ENCODE data around the gene EIF2B2. TPM values are rescaled to one million over a fixed set of nuclear protein-coding genes. Genes with fewer than 3 reads are reported as not detected.
"Not testable (repeated sequence)": the region's sequence is repeated elsewhere in the genome, so short reads cannot be mapped to it uniquely, and the experiment has no call there.

EIF2B2 gene
- total RNA-seq, 1 donor from 2014 or later: 44.4 TPM

DNA sequence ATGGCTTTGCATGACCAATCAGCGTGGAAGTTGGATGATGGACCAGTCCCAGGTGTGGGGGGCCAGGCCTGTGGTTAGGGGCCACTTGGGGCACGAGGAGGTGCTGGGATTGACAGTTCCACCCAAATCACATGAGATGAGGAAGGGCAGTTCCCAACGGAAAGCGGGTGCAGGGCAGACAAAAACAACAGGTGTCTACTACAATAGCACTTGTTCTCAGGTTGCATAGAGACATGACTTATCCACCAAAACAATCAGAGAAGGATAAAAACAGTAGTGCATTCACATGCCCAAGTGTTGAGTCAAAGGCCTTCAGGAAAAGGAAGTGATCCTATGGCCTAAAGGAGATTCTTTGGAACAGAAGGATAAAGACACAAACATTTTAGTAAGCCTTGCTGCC is 14.6 kb upstream of the EIF2B2 start:
- no peak overlapping the region for H3K4me3 Mint-ChIP-seq (ENCODE audit: unreplicated experiment)

DNA sequence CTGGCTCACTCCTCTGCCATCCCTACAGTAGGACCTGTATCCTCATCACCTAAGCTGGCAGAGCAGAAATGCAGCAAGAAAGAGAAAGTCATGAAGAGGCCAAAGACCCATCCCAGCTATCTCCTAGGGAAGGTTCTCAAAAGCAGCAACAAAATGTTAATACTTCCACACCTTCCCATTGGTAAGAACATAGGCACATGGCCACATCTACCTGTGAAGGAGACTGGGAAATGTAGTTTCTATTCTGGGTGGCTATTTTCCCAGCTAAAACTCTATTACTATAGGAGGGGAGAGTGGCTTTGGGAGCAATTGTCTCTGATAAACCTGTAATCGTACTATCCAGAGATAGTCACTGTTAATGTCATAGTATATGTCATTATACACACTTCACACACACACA is 13.7 kb upstream of the EIF2B2 start:
- Mint-ChIP-seq H3K4me1 (ENCODE audit: unreplicated experiment) (peaks cover 45% of the 10 kb centered on the region), H3K9me3 (ENCODE audit: unreplicated experiment) (no peaks in the 10 kb centered on the region), H3K4me3 (ENCODE audit: unreplicated experiment) (no peak overlapping the region), H3K27me3 (ENCODE audit: unreplicated experiment) (no peaks in the 10 kb centered on the region), H3K36me3 (ENCODE audit: unreplicated experiment) (no peaks in the 10 kb centered on the region), H3K27ac (ENCODE audit: unreplicated experiment) (peak overlapping the region; percentile 34)
- DNase-seq (ENCODE audit: extremely low spot score, unreplicated experiment): no peak
- TF ChIP-seq, protein P1, sequence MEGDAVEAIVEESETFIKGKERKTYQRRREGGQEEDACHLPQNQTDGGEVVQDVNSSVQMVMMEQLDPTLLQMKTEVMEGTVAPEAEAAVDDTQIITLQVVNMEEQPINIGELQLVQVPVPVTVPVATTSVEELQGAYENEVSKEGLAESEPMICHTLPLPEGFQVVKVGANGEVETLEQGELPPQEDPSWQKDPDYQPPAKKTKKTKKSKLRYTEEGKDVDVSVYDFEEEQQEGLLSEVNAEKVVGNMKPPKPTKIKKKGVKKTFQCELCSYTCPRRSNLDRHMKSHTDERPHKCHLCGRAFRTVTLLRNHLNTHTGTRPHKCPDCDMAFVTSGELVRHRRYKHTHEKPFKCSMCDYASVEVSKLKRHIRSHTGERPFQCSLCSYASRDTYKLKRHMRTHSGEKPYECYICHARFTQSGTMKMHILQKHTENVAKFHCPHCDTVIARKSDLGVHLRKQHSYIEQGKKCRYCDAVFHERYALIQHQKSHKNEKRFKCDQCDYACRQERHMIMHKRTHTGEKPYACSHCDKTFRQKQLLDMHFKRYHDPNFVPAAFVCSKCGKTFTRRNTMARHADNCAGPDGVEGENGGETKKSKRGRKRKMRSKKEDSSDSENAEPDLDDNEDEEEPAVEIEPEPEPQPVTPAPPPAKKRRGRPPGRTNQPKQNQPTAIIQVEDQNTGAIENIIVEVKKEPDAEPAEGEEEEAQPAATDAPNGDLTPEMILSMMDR (IDR thresholded peaks at IDR 0.05): no peak

More for the DNA sequence above, 14.6 kb upstream of the EIF2B2 start:
- H3K27ac Mint-ChIP-seq (ENCODE audit: unreplicated experiment): peak overlapping the region; percentile 11
- TF ChIP-seq, protein P1 (IDR thresholded peaks at IDR 0.05): no peak
- peaks cover 50% of the 10 kb centered on the region for H3K4me1 Mint-ChIP-seq (ENCODE audit: unreplicated experiment)
- no peaks in the 10 kb centered on the region for H3K27me3 Mint-ChIP-seq (ENCODE audit: unreplicated experiment)
- H3K36me3 Mint-ChIP-seq (ENCODE audit: unreplicated experiment): no peaks in the 10 kb centered on the region
- DNase-seq (ENCODE audit: extremely low spot score, unreplicated experiment): no peak
- no peaks in the 10 kb centered on the region for H3K9me3 Mint-ChIP-seq (ENCODE audit: unreplicated experiment)

DNA sequence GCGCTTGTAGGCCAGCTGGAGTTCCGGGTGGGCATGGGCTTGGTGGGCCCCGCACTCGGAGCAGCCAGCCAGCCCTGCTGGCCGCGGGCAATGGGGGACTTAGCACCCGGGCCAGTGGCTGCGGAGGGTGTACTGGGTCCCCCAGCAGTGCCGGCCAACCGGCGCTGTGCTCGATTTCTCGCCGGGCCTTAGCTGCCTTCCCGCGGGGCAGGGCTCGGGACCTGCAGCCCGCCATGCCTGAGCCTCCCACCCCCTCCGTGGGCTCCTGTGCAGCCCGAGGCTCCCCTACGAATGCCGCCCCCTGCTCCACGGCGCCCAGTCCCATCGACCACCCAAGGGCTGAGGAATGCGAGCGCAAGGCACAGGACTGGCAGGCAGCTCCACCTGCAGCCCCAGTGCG is 8.5 kb upstream of the EIF2B2 start:
- not testable (repeated sequence) for H3K9me3 Mint-ChIP-seq (ENCODE audit: unreplicated experiment); H3K4me3 Mint-ChIP-seq (ENCODE audit: unreplicated experiment); H3K36me3 Mint-ChIP-seq (ENCODE audit: unreplicated experiment); H3K27ac Mint-ChIP-seq (ENCODE audit: unreplicated experiment); H3K27me3 Mint-ChIP-seq (ENCODE audit: unreplicated experiment)
- H3K4me1 Mint-ChIP-seq (ENCODE audit: unreplicated experiment): peaks cover 12% of the 10 kb centered on the region
- DNase-seq (ENCODE audit: extremely low spot score, unreplicated experiment): peak; percentile 69

DNA sequence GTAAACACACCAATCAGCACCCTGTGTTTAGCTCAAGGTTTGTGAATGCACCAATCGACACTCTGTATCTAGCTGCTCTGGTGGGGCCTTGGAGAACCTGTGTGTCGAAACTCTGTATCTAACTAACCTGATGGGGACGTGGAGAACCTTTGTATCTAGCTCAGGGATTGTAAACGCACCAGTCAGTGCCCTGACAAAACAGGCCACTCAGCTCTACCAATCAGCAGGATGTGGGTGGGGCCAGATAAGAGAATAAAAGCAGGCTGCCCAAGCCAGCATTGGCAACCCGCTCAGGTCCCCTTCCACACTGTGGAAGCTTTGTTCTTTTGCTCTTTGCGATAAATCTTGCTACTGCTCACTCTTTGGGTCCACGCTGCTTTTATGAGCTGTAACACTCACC is 6.9 kb upstream of the EIF2B2 start:
- H3K36me3 Mint-ChIP-seq (ENCODE audit: unreplicated experiment); H3K27ac Mint-ChIP-seq (ENCODE audit: unreplicated experiment); H3K4me3 Mint-ChIP-seq (ENCODE audit: unreplicated experiment); H3K9me3 Mint-ChIP-seq (ENCODE audit: unreplicated experiment): not testable (repeated sequence)
- DNase-seq (ENCODE audit: extremely low spot score, unreplicated experiment): peak; percentile 2
- peaks cover 12% of the 10 kb centered on the region for H3K4me1 Mint-ChIP-seq (ENCODE audit: unreplicated experiment)
- peaks cover 12% of the 10 kb centered on the region for H3K27me3 Mint-ChIP-seq (ENCODE audit: unreplicated experiment)

GRCh38 chr14:75001261-75001660 is 1.5 kb upstream of the EIF2B2 start:
- Mint-ChIP-seq H3K9me3 (ENCODE audit: unreplicated experiment) (no peaks in the 10 kb centered on the region), H3K27ac (ENCODE audit: unreplicated experiment) (no peak overlapping the region), H3K4me1 (ENCODE audit: unreplicated experiment) (peaks cover 29% of the 10 kb centered on the region), H3K27me3 (ENCODE audit: unreplicated experiment) (peaks cover 14% of the 10 kb centered on the region), H3K4me3 (ENCODE audit: unreplicated experiment) (no peak overlapping the region), H3K36me3 (ENCODE audit: unreplicated experiment) (peaks cover 20% of the 10 kb centered on the region)
- TF ChIP-seq, protein P1 (IDR thresholded peaks at IDR 0.05): no peak
- DNase-seq (ENCODE audit: extremely low spot score, unreplicated experiment): no peak

GRCh38 chr14:75001899-75002298 is 822 bp upstream of the EIF2B2 start:
- H3K36me3 Mint-ChIP-seq (ENCODE audit: unreplicated experiment): peaks cover 27% of the 10 kb centered on the region
- TF ChIP-seq, protein P1 (IDR thresholded peaks at IDR 0.05): no peak
- no peak for DNase-seq (ENCODE audit: extremely low spot score, unreplicated experiment)
- peak overlapping the region; percentile 100 for H3K4me3 Mint-ChIP-seq (ENCODE audit: unreplicated experiment)
- H3K4me1 Mint-ChIP-seq (ENCODE audit: unreplicated experiment): peaks cover 29% of the 10 kb centered on the region
- H3K27ac Mint-ChIP-seq (ENCODE audit: unreplicated experiment): peak overlapping the region; percentile 85
- H3K27me3 Mint-ChIP-seq (ENCODE audit: unreplicated experiment): peaks cover 14% of the 10 kb centered on the region
- H3K9me3 Mint-ChIP-seq (ENCODE audit: unreplicated experiment): no peaks in the 10 kb centered on the region

All from osteocyte (in vitro differentiated cells).